ENCODE data around the gene SLC25A25.

The SLC25A25 gene

DNA sequence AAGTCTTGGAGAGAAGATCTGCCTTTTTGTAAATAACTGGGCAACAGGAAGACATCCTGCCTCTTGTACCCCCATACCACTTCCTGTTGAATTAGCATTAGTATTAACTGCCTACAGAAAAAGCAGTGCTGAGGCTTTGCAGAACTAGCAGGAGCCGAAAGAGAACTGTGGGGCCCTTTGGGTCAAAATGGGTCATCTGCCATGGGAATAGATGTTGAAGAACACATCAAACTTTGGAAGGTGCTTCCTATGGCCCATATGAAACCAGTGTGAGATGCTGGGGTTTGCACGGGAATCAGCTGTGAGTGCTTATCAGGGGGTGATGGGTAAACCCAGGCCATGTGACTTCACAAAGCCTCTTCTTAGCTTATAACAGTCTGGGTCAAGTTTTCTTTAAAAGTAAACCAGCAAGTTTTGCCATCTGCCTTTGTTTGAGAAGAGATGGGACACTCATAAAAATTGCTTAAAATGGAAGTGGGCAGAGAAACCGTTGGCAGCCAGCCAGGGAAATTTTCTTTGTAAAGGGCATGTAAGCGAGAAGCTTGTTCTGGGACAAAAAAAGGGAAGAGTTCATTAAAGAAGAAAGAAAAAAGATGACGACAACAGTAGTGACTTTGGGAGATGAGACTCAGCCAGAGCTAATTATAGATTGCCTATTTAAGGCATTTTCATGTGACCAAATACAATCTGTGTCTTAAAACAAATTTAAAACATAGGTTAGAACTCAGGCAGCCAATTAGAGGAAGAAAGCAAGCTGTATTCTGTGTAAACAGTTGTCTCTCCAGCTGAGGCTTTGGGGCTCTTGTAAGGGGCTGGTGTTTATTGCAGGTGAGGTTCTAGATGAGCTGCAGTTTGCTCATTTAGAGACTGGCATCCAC lies 4.4 kb downstream of the SLC25A25 start:
- DNase-seq (ENCODE audit: low read depth), result peak; percentile 95

DNA sequence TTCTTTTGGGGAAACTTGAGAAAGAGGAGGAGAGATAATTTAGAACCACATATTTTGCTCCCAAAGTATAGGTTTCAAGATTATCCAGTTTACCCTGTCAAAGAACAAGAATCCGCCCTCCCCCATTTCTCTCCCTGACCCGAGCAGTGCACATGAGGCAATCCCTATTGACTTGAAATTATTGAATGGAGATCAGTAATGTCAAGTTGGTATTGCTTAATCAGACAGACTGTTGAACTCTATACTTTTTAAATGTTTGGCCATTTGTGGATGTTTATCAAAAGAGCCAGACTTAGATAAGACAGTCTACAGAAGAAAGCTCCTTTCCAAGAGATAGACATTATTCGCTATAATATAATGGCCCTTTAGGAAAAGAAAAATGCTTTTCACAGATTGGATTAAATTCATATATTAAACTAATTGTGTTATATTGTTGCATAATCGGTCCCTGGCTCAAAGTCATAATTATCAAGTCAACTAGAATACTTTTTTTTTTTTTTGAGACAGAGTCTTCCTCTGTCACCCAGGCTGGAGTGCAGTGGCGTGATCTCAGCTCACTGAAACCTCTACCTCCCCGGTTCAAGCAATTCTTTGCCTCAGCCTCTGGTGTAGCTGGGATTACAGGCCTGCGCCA lies 5.3 kb downstream of the SLC25A25 start:
- DNase-seq (ENCODE audit: low read depth), result peak; percentile 25

DNA sequence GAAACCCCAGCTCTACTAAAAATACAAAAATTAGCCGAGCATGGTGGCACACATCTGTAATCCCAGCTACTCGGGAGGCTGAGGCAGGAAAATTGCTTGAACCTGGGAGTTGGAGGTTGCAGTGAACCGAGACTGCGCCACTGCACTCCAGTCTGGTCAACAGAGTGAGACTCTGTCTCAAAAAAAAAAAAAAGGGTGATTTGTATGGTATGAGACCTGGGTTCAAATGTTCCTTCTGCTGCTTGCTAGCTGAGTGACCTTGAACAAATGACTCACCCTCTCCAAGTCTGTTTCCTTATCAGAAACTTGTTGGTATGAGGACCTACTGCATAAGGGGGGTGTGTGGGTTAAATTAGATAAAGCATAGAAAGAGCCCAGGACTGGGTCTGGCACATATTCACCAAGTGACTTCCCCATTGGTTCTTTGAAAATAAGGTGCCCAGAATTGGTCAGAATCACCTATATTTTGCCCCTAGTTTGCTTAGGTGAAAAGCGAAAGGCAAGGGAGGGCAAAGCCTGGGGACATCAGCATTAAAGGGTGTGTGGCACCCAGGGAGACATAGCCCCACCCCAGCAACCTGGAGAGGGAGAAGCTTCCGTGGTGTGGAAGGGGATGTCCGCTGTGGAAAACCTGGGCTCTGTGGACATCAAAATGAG lies 9.9 kb downstream of the SLC25A25 start:
- no peak for DNase-seq (ENCODE audit: low read depth)

DNA sequence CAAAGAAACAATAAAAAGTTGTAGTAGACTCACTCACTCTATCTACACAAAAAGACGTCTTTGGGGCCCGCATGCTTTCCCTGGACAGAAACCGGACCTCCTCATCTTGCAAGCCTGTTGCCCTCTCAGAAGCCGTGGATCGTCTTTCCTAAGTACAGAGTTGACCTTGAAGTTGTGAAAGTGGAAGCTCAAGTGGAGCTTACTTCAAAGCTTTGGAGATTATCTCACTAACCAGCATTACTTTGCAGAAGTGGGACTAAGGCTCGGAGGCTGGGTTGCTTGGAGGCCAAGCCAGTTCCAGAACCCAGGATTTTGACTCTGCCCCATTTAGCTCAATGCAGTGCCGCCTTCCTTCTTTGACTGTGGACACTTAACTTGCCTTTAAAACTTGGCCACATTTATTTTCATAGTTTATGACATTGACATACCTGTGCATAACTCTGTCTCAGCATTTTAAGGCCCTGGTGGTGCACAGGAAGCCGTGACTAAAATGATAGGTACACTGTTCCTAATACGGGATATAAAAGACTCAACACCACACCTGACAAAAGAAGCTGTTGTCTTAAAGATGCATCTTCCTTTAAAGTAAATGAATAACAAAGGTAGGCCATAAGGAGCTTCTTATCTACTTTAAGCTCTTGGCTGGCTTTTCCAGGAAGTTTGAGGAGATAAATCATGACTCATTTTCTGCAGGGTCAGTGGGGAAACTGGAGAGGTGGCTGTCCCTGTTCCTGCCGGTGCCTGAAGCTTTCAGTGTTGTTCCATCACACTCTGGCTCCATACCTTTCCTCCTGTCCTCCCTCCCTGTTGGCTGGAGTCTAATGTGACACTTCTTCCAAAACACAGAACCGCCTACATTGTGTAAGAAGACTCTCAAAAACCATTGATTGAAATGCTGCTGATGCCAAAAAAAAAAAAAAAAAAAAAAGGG lies 10.7 kb downstream of the SLC25A25 start:
- DNase-seq (ENCODE audit: low read depth), result peak; percentile 66

DNA sequence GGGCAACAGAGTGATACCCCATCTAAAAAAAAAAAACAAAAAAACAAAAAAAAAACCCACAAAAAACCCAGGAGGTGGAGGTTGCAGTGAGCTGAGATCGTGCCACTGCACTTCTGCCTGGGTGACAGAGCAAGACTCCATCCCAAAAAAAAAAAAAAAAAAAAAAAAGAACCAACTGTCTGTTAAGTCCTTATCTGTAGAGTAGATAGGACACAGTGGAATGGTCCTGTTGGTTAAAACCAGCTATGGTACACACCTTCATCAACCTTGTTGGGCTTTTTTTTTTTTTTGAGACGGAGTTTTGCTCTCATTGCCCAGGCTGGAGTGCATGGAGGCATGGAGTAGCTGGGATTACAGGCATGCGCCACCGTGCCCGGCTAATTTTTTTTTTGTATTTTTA lies 12.2 kb downstream of the SLC25A25 start:
- no peak for DNase-seq (ENCODE audit: low read depth)

DNA sequence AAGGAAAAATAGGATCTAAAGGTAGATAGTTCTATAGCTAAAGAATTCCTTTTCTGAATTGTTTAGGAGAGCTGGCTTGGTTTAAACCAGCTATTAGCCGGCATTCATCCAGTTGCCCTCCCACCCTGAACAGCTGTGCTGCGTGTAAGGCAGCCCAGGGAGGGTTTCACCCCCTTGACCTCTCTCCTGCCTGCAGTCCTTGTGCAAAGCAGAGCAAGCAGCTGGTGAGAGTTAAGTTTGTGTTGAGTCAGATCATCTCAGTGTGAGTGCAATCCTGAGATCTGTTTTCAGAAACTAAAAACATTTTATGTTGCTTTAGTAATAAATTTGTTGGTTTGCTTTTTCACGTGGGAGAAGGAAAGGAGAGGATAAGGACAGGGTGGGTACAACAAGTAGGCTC lies 13.0 kb downstream of the SLC25A25 start:
- peak; percentile 95 for DNase-seq (ENCODE audit: low read depth)

DNA sequence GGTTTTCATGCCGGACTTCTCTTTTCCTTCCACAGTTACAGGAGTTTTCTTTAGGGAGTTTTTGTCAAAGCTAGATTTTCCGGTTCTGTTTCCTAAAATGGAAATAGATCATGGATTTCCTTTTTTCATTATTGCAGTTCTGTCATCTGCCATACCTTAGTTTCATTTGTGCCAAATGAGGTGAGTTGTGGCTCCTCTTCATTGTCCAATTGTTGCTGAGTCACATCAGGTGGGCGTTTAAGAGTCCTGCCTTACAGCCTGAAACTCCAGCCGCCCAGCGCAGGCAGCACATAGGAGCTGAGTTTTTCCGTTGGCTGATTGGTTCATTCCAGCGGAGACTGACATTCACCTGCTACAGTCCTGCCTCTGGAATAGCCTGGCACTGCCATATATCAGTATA lies 14.1 kb downstream of the SLC25A25 start:
- no peak for DNase-seq (ENCODE audit: low read depth)

DNA sequence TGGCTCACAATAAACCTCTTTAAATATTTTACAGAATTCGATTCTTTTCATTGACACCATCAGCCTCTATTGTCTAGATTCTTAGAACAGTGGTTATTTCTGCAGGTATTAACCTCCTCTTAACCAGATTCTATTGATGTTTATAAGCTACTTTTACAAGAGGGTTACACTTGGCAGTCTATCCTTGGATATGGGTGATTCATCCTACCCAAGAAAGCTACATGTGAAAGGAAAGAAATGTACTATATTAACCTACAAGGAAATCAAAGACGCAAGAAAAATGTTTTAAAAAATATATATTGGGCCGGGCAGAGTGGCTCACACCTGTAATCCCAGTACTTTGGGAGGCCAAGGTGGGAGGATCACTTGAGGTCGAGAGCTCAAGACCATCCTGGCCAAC lies 16.7 kb downstream of the SLC25A25 start:
- DNase-seq (ENCODE audit: low read depth), result no peak

DNA sequence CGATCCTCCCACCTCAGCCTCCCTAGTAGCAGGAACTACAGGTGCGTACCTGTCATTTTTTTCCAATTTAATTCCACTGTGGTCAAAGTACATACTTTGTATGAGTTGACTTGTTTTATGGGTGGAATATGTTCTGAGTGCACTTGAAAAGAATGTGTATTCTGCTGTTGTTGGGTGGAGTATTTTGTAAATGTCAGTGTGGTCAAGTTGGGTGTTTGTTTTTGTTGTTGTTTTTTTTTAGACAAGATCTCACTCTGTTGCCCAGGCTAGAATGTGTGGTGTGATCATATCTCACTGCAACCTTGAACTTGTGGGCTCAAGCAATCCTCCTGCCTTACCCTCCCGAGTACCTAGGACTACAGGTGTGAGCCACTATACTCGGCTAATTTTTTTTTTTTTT lies 17.9 kb downstream of the SLC25A25 start:
- no peak for DNase-seq (ENCODE audit: low read depth)

DNA sequence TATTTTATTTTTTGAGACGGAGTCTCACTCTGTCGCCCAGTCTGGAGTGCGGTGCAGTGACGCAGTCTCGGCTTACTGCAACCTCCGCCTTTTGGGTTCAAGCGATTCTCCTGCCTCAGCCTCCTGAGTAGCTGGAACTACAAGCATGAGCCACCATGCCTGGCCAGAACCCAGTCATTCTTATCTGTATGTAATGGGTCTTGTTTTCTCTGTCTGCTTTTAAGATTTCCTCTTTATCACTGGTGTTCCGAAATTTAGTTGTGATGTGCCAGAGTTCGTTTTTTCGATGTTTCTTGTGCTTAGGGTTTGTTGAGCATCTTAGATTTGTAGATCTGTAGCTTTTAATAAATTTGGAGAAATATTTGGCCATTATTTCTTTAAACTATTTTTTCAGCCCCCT lies 19.2 kb downstream of the SLC25A25 start:
- no peak for DNase-seq (ENCODE audit: low read depth)

DNA sequence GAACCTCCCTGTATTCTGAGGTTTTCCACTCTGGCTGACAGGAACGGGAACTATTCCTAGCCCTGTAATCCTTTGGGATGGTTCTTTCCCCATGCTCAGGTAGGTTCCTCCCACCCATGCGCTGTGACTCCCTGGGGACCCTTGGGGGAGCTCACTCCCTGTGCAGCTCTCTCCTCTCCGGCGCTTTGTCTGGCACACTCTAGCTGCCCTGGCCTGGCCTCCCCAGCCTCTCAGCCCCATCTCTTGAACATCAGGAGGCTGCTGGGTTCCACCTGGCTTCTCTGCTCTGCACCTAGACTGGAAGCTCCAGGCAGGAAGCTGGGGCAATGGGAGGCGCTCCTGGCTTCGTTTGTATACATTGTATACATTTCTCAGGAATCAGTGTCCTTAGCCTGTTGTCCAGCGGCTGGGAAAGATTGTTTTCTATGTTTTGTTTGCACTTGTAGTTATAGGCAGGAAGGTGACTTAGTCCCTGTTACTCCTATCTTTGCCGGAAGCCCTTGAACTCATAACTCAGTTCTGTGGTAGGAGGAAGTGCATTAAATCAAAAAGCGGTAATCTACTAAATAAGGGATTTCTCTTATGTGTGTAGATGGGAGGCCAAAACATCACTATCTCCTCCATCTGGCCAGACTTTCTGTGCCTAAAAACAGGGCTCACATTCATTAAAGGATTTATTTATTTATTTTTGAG lies 20.4 kb downstream of the SLC25A25 start:
- DNase-seq (ENCODE audit: low read depth), result no peak

DNA sequence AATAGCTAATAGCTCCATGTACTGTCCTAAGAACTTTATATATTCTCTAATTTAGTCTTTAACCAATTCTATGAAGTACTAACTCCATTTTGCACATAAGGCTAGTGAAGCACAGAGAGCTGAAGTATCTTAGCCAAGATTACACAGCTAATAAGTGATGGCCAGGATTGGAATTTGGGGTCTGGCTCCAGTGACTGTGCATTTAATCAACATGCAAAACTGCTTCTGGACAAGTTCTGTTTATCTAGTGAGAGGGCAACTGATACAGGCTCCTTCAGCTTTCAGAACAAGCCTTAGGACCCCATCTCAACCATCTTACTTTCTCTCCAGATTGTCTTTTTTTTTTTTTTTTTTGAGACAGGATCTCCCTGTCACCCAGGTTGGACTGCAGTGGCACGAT lies 21.3 kb downstream of the SLC25A25 start:
- peak; percentile 26 for DNase-seq (ENCODE audit: low read depth)

DNA sequence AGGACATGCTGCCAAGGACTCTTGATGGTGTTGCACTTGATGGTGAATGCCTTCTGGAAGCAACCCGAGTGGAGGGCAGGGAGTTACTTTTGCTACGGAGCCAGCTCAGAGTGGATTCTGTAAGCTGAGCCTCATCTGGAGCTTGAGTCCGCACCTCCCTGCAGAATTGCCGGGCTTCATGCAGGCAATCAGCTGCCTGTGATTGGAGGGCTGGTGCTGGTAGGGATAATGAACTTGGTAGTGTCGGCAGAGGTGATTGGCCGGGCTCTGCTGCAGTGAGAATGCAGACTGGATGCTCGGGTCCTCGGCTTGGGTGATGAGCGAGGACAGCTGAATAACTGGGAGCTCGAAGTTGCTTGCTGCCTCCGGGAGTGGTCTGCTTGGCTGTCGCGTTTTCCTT lies 23.1 kb downstream of the SLC25A25 start:
- peak; percentile 94 for DNase-seq (ENCODE audit: low read depth)

DNA sequence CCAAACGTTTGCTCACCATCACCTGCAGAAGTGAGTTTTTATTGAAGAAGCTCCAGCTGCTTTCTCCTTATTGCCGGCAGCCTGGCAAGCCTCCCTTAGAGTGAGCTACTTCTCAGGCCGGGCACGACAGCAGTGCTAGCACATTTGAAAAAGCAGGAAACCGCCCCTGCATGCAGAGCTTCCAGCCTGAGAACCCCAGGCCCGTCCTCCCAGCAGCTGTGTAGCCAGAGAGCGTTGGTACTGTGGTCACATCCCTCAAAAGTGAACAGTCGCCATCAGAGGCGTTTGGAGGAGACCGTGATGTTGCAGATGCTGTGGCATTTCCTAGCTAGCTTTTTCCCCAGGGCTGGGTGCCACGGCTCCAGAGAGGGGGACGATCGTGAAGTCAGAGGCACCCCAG lies 23.5 kb downstream of the SLC25A25 start:
- no peak for DNase-seq (ENCODE audit: low read depth)

DNA sequence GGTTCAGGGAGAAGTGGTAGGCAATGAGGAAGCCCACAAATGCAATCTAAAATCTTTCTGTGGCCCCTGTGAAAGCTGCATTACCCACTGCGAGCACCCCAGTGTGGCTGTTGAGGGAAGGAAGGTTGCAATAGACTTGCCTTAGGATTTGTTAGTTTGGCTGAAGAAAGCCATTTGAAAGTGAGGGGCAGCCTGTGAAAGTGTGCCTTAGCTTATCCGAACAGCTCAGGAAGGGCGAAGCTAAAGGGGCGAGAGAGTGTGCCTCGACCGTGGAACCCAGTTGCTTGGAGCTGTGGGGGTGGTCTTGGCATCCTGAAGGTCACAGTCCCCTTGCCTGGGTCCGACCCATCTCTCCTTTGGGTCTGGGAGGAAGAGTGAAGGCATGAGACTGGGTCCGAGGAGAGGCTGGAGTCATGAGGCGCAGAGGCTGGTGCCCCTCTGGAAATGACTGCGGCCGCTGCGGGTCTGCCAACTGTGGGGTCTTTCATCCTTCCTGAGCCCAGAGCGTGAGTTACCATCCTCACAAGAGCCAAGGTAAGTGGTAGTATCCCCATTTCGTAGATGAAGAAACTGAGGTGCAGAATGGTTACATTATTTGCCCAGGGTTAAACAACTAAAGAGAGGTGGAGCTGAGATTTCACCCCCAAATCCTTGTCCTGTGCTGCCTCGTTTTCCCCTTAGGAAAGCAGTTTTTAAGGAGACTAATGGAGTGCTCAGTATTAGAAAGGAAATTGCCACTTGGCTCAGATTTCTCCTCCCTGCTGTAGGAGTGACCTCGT lies 24.4 kb downstream of the SLC25A25 start:
- DNase-seq (ENCODE audit: low read depth), result no peak

DNA sequence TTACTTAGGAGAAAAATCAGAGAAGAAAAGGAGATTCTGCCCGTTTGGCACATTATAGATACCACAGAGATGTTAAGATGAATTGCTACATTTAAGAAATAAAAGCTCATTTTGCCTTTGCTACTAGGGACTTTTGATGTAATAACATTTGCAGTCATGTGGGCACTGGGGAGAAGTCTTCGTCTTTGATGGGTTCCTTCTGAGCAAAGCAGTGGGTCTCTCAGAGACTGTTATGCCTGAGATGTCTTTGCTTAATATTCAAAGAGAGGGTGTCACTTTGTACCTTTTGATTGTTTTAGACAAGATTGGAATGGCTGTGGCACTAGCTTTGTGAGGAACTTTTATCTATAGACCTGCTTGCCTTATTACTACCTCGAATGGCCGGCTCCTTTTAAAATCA lies 25.0 kb downstream of the SLC25A25 start:
- no peak for DNase-seq (ENCODE audit: low read depth)

DNA sequence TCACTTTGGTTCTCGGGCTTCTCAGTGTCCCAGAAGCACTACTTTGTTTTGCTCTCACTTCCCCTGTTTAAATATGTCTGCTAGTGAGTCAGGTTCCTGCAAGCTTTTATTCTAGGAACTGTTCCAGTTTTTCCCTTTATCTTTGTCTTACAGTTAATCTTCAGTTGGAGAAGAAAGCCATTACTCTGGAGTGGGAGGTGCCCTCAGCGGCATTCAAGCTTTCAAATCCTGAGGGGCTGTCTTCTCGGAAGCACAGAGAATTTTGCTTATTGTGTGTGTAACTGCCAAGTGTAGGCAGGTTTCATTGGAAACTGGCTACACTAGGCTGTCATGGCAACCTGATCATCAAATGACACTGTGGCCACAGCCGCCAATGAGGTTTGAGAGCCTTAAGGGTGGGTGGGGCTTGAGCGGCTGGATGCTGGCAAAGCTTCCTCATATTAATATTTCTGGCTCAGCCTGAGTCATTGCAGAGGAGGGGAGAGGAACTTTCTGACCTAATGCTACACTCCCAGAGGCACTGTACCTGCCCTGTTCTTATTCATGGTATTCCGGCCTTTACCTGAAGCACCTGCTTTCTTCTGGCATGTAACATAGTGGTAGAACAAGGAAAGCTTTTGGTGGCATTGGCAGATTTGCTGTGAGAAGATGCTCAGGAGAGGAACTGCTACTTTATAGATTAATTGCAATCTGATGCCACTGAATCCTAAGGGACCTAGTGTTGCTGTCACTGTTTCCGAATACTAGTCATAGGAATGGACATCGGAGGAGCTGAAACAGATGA lies 26.3 kb downstream of the SLC25A25 start:
- DNase-seq (ENCODE audit: low read depth), result peak; percentile 98

DNA sequence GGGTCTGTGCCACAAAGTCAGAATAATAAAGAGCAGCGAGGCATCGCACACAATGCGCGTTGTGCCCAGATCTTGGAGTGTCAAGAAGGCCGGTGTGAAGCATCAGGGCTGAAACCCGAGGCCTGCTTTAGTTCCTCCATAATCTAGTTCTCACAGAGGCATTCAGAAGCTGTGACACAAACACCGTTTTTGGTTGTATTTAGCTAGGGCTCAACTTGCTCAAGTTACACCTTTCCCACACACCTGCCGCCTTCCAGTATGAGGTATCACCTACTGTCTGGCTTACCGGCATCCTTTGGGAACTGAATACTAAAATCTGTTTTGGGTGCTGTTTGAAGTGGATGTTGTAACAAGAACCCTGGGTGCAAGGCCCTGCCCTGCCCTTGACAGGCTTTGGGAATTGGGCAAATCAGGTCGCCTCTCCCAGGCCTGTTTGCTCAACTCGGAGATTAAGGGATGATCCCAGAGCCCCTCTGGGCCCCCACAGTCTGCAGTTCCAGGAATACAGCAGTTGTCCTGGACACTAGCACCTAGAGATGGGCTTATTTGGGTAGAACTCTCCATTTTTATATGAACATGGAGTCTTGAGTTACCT lies 27.0 kb downstream of the SLC25A25 start:
- DNase-seq (ENCODE audit: low read depth), result no peak

All from EH (cell line).